NT2/D1 (cell line): ENCODE results near the gene KMT2B.

ENCODE experiments used
- DNase-seq: peaks from one replicate; pipeline ENCODE4 v3.0.0-alpha.2; 2011; ENCODE audit warnings: low read depth, low spot score
- H3K27me3 ChIP-seq: 2 replicates; pipeline ENCODE4 v1.6.0; 2011; ENCODE audit warnings: mild to moderate bottlenecking; ENCODE audit not compliant: insufficient read length, insufficient read depth
- H3K36me3 ChIP-seq: 2 replicates; pipeline ENCODE4 v1.6.1; 2011; ENCODE audit warnings: mild to moderate bottlenecking, low read length, mixed read lengths; ENCODE audit not compliant: insufficient read depth, insufficient read length
- H3K4me1 ChIP-seq: 2 replicates; pipeline ENCODE4 v1.5.1; 2011; ENCODE audit not compliant: insufficient read depth, insufficient read length
- H3K4me3 ChIP-seq: 2 replicates; pipeline ENCODE4 v1.5.1; 2011; ENCODE audit warnings: low read depth; ENCODE audit not compliant: insufficient read length
- H3K9ac ChIP-seq: 2 replicates; pipeline ENCODE4 v1.6.0; 2011; ENCODE audit warnings: low read depth; ENCODE audit not compliant: insufficient read length
- H3K9me3 ChIP-seq: 2 replicates; pipeline ENCODE4 v1.5.1; 2011; ENCODE audit warnings: mild to moderate bottlenecking, low read length; ENCODE audit not compliant: insufficient read depth
- SUZ12 ChIP-seq: IDR thresholded peaks from 2 replicates; pipeline ENCODE4 v1.6.1; 2011; ENCODE audit not compliant: insufficient read length, insufficient read depth; ENCODE audit errors: extremely low read depth
- YY1 ChIP-seq: IDR thresholded peaks from 2 replicates; pipeline ENCODE4 v1.6.1; 2011; ENCODE audit not compliant: insufficient read length, insufficient read depth
- ZNF274 ChIP-seq: IDR thresholded peaks from 2 replicates; pipeline ENCODE4 v1.6.1; 2011; ENCODE audit warnings: mild to moderate bottlenecking, low read depth, low read length

KMT2B gene

GRCh38 chr19:35756377-35757230 is 38.8 kb downstream of the KMT2B start, which contains the start of gene HSPB6:
Gene HSPB6 (minus strand): TSS chr19:35757029. CDS start chr19:35757008, 21 bp downstream.
- DNase-seq: no peak
- Histone ChIP-seq H3K36me3 (peaks cover 53% of the 10 kb centered on the region), H3K4me3 (peak within 1 kb of the TSS; percentile 97), H3K27me3 (no peaks in the 10 kb centered on the region), H3K9me3 (no peaks in the 10 kb centered on the region), H3K9ac (peak within 1 kb of the TSS; percentile 85), H3K4me1 (peaks cover 4% of the 10 kb centered on the region)
- TF ChIP-seq SUZ12 (no peak), YY1 (no peak), ZNF274 (no peak)

GRCh38 chr19:35757231-35757748 is 39.5 kb downstream of the KMT2B start:
- Histone ChIP-seq H3K9ac (peak overlapping the region; percentile 85), H3K9me3 (no peaks in the 10 kb centered on the region), H3K27me3 (no peaks in the 10 kb centered on the region), H3K4me3 (peak overlapping the region; percentile 97), H3K4me1 (peaks cover 4% of the 10 kb centered on the region), H3K36me3 (peaks cover 55% of the 10 kb centered on the region)
- DNase-seq: no peak
- TF ChIP-seq YY1: no peak
- TF ChIP-seq ZNF274: no peak
- no peak for TF ChIP-seq SUZ12

- no peak for TF ChIP-seq YY1
- no peak for TF ChIP-seq SUZ12
- no peak for TF ChIP-seq ZNF274
- Histone ChIP-seq H3K36me3 (peaks cover 53% of the 10 kb centered on the region), H3K9me3 (no peaks in the 10 kb centered on the region), H3K9ac (peak within 1 kb of the TSS; percentile 98), H3K4me3 (peak within 1 kb of the TSS; percentile 97), H3K4me1 (peaks cover 4% of the 10 kb centered on the region), H3K27me3 (no peaks in the 10 kb centered on the region)
- DNase-seq: peak; percentile 95
These were observed 40.2 kb downstream of the KMT2B start, which contains the start of gene PROSER3 for GRCh38 chr19:35757749-35758608. Gene PROSER3 (plus strand): TSS chr19:35758176. CDS start chr19:35758216, 40 bp downstream.

GRCh38 chr19:35759697-35760096 is 41.9 kb downstream of the KMT2B start:
- H3K36me3 ChIP-seq: peaks cover 46% of the 10 kb centered on the region
- TF ChIP-seq YY1 (no peak), SUZ12 (no peak), ZNF274 (no peak)
- DNase-seq: no peak
- H3K4me1 ChIP-seq: peaks cover 4% of the 10 kb centered on the region
- H3K27me3 ChIP-seq: no peaks in the 10 kb centered on the region
- no peak overlapping the region for H3K4me3 ChIP-seq
- H3K9ac ChIP-seq: no peak overlapping the region
- H3K9me3 ChIP-seq: no peaks in the 10 kb centered on the region

- no peak for DNase-seq
- Histone ChIP-seq H3K4me3 (no peak overlapping the region), H3K36me3 (peaks cover 50% of the 10 kb centered on the region), H3K4me1 (peaks cover 4% of the 10 kb centered on the region), H3K9ac (no peak overlapping the region), H3K9me3 (no peaks in the 10 kb centered on the region), H3K27me3 (no peaks in the 10 kb centered on the region)
- TF ChIP-seq SUZ12 (no peak), YY1 (no peak), ZNF274 (no peak)
These were observed 43.0 kb downstream of the KMT2B start for GRCh38 chr19:35760711-35761349.

- peaks cover 54% of the 10 kb centered on the region for H3K36me3 ChIP-seq
- no peaks in the 10 kb centered on the region for H3K9me3 ChIP-seq
- no peak overlapping the region for H3K4me3 ChIP-seq
- H3K27me3 ChIP-seq: no peaks in the 10 kb centered on the region
- DNase-seq: no peak
- peaks cover 8% of the 10 kb centered on the region for H3K4me1 ChIP-seq
- H3K9ac ChIP-seq: no peak overlapping the region
- TF ChIP-seq SUZ12 (no peak), YY1 (no peak), ZNF274 (no peak)
These were observed 46.9 kb downstream of the KMT2B start for GRCh38 chr19:35764432-35765315.
